ENCODE results near the gene TMEM200C. TPM values are rescaled to one million over a fixed set of nuclear protein-coding genes. Genes with fewer than 3 reads are reported as not detected.

Gene TMEM200C
- total RNA-seq, 2 experiments from 2014 or later: not detected

DNA sequence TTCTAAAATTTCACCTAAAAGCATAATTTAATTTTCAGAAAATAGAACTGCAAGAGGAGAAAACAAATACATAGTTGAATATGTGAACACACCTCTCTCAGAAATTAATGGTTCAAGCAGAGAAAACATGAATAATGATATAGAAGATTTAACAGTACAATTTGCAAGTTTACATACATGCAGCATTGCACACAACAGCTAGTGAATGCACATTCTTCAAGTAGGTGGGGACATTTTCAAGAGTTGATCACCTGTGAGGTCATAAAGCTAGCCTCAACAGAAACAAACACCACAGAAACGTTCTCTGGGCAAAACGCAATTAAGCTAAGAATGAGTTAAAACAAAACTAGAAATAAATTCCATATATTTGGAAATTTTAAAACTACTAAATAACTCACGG is 38.1 kb downstream of the TMEM200C start:
- Histone ChIP-seq H3K4me2 (ENCODE audit: low read length) (no peak overlapping the region), H4K20me1 (ENCODE audit: insufficient read depth, low read length) (no peaks in the 10 kb centered on the region), H3K4me3 (ENCODE audit: low read depth, low read length, poor library complexity, severe bottlenecking) (no peak overlapping the region), H3K27ac (ENCODE audit: low read depth, low read length, poor library complexity, severe bottlenecking) (no peak overlapping the region), H2AFZ (ENCODE audit: low read length) (no peak overlapping the region), H3K9me2 (ENCODE audit: insufficient read depth, low read length) (no peaks in the 10 kb centered on the region), H3K9me3 (ENCODE audit: low read length) (no peaks in the 10 kb centered on the region), H3K79me2 (ENCODE audit: insufficient read depth, low read depth, low read length) (no peaks in the 10 kb centered on the region), H3K36me3 (ENCODE audit: insufficient read depth, low read length) (no peaks in the 10 kb centered on the region), H3K4me1 (ENCODE audit: insufficient read depth, low read length, poor library complexity, severe bottlenecking) (no peaks in the 10 kb centered on the region)
- no TSS peak for BruUV-seq (replicated peaks)
- ChIA-PET POLR2A (no interaction called here), CTCF (ENCODE audit: unreplicated experiment) (no interaction called here)
- intact Hi-C loops (cut with micrococcal nuclease; ENCODE audit: unreplicated experiment): no loop called here
- DNase-seq (ENCODE audit: low spot score): no peak
- no peak for TF ChIP-seq EZH2phosphoT487 (IDR thresholded peaks at IDR 0.05; ENCODE audit: borderline replicate concordance, low read depth, low read length)
- TF ChIP-seq, protein P1, sequence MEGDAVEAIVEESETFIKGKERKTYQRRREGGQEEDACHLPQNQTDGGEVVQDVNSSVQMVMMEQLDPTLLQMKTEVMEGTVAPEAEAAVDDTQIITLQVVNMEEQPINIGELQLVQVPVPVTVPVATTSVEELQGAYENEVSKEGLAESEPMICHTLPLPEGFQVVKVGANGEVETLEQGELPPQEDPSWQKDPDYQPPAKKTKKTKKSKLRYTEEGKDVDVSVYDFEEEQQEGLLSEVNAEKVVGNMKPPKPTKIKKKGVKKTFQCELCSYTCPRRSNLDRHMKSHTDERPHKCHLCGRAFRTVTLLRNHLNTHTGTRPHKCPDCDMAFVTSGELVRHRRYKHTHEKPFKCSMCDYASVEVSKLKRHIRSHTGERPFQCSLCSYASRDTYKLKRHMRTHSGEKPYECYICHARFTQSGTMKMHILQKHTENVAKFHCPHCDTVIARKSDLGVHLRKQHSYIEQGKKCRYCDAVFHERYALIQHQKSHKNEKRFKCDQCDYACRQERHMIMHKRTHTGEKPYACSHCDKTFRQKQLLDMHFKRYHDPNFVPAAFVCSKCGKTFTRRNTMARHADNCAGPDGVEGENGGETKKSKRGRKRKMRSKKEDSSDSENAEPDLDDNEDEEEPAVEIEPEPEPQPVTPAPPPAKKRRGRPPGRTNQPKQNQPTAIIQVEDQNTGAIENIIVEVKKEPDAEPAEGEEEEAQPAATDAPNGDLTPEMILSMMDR (conservative IDR thresholded peaks at IDR 0.05; ENCODE audit: low read length): no peak

DNA sequence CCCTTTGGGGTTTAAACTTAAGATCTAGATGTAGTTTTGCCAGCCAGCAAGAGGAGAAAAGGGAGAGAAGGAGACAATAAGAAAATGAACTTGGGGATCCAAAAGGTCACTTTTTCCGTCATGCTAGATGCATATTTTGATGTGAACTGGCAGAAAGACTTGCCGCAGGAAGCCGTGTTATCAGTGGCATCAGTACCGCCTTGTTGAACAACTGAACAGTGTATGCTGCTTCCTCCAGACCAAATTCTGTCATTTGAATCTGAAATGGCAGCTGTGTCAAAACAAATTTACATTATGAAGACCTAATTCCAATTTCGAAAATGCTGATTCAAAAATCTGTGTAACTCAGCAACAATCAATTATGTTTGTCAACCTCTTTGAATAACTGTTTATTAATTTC is 42.1 kb downstream of the TMEM200C start:
- H3K79me2 ChIP-seq (ENCODE audit: insufficient read depth, low read depth, low read length): no peaks in the 10 kb centered on the region
- intact Hi-C loops (cut with micrococcal nuclease; ENCODE audit: unreplicated experiment): no loop called here
- no peaks in the 10 kb centered on the region for H3K36me3 ChIP-seq (ENCODE audit: insufficient read depth, low read length)
- BruUV-seq (replicated peaks): no TSS peak
- H3K9me2 ChIP-seq (ENCODE audit: insufficient read depth, low read length): no peaks in the 10 kb centered on the region
- TF ChIP-seq EZH2phosphoT487 (IDR thresholded peaks at IDR 0.05; ENCODE audit: borderline replicate concordance, low read depth, low read length): no peak
- TF ChIP-seq, protein P1 (conservative IDR thresholded peaks at IDR 0.05; ENCODE audit: low read length): no peak
- H3K9me3 ChIP-seq (ENCODE audit: low read length): no peaks in the 10 kb centered on the region
- no peak overlapping the region for H3K4me3 ChIP-seq (ENCODE audit: low read depth, low read length, poor library complexity, severe bottlenecking)
- ChIA-PET CTCF (ENCODE audit: unreplicated experiment) (no interaction called here), POLR2A (interaction anchor here (0.6 kb wide), 1 partner anchor 570 kb away, joined by 5 read pairs; no protein-coding TSS in a partner anchor)
- no peaks in the 10 kb centered on the region for H3K4me1 ChIP-seq (ENCODE audit: insufficient read depth, low read length, poor library complexity, severe bottlenecking)
- no peaks in the 10 kb centered on the region for H4K20me1 ChIP-seq (ENCODE audit: insufficient read depth, low read length)
- DNase-seq (ENCODE audit: low spot score): no peak
- no peak overlapping the region for H2AFZ ChIP-seq (ENCODE audit: low read length)
- H3K27ac ChIP-seq (ENCODE audit: low read depth, low read length, poor library complexity, severe bottlenecking): no peak overlapping the region
- no peak overlapping the region for H3K4me2 ChIP-seq (ENCODE audit: low read length)

DNA sequence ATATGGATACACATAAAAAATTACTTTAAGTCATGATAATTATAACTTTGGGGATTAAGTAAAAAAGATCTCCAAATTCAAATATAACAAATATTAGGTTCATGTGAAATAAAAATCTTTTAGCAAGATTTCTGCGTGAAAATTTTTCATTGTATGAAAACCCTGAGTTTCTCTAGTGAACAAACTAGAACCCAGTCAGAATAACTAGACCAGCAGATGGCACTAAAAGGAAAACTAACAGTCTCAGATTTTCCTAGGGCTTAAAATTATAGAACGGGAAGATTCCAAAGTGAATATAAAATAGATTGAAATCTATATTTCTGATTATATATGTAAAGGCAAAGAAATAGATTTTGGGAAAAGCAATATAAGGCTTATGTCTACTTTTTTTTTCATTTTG is 43.3 kb downstream of the TMEM200C start:
- CTCF ChIA-PET (ENCODE audit: unreplicated experiment): no interaction called here
- H3K27ac ChIP-seq (ENCODE audit: low read depth, low read length, poor library complexity, severe bottlenecking): no peak overlapping the region
- no peak for DNase-seq (ENCODE audit: low spot score)
- H3K4me3 ChIP-seq (ENCODE audit: low read depth, low read length, poor library complexity, severe bottlenecking): no peak overlapping the region
- POLR2A ChIA-PET: no interaction called here
- no peaks in the 10 kb centered on the region for H3K36me3 ChIP-seq (ENCODE audit: insufficient read depth, low read length)
- H4K20me1 ChIP-seq (ENCODE audit: insufficient read depth, low read length): no peaks in the 10 kb centered on the region
- H3K9me3 ChIP-seq (ENCODE audit: low read length): no peaks in the 10 kb centered on the region
- no peaks in the 10 kb centered on the region for H3K9me2 ChIP-seq (ENCODE audit: insufficient read depth, low read length)
- intact Hi-C loops (cut with micrococcal nuclease; ENCODE audit: unreplicated experiment): no loop called here
- no peaks in the 10 kb centered on the region for H3K4me1 ChIP-seq (ENCODE audit: insufficient read depth, low read length, poor library complexity, severe bottlenecking)
- H3K79me2 ChIP-seq (ENCODE audit: insufficient read depth, low read depth, low read length): no peaks in the 10 kb centered on the region
- TF ChIP-seq, protein P1 (conservative IDR thresholded peaks at IDR 0.05; ENCODE audit: low read length): peak; percentile 45
- no peak for TF ChIP-seq EZH2phosphoT487 (IDR thresholded peaks at IDR 0.05; ENCODE audit: borderline replicate concordance, low read depth, low read length)
- H3K4me2 ChIP-seq (ENCODE audit: low read length): no peak overlapping the region
- H2AFZ ChIP-seq (ENCODE audit: low read length): no peak overlapping the region
- no TSS peak for BruUV-seq (replicated peaks)

All from OCI-LY7 (cell line).